ENCODE data around the gene EFNB2.

The EFNB2 gene

GRCh38 chr13:106479929-106480328, 55.5 kb downstream of the EFNB2 start:
- TF ChIP-seq TAF1 (IDR thresholded peaks at IDR 0.05; ENCODE audit: borderline replicate concordance, insufficient read depth, low read length): no peak
- TF ChIP-seq FOXP2 (optimal IDR thresholded peaks at IDR 0.05; ENCODE audit: borderline replicate concordance, extremely low read depth, extremely low read length, insufficient read depth): no peak
- TF ChIP-seq POLR2AphosphoS5 (IDR thresholded peaks at IDR 0.05; ENCODE audit: low read depth, low read length): no peak
- no peak for TF ChIP-seq REST (IDR thresholded peaks at IDR 0.05; ENCODE audit: insufficient read depth in 1 of 2, low read depth in 2 of 2, low read length in 2 of 2)
- TF ChIP-seq SIN3A (IDR thresholded peaks at IDR 0.05; ENCODE audit: borderline replicate concordance, insufficient read depth, low read length): no peak

GRCh38 chr13:106478116-106478515, 57.3 kb downstream of the EFNB2 start:
- TF ChIP-seq REST (IDR thresholded peaks at IDR 0.05; ENCODE audit: insufficient read depth in 1 of 2, low read depth in 2 of 2, low read length in 2 of 2) (no peak), FOXP2 (optimal IDR thresholded peaks at IDR 0.05; ENCODE audit: borderline replicate concordance, extremely low read depth, extremely low read length, insufficient read depth) (no peak), TAF1 (IDR thresholded peaks at IDR 0.05; ENCODE audit: borderline replicate concordance, insufficient read depth, low read length) (no peak), POLR2AphosphoS5 (IDR thresholded peaks at IDR 0.05; ENCODE audit: low read depth, low read length) (no peak), SIN3A (IDR thresholded peaks at IDR 0.05; ENCODE audit: borderline replicate concordance, insufficient read depth, low read length) (no peak)

- no peak for TF ChIP-seq POLR2AphosphoS5 (IDR thresholded peaks at IDR 0.05; ENCODE audit: low read depth, low read length)
- TF ChIP-seq TAF1 (IDR thresholded peaks at IDR 0.05; ENCODE audit: borderline replicate concordance, insufficient read depth, low read length): no peak
- no peak for TF ChIP-seq SIN3A (IDR thresholded peaks at IDR 0.05; ENCODE audit: borderline replicate concordance, insufficient read depth, low read length)
- no peak for TF ChIP-seq FOXP2 (optimal IDR thresholded peaks at IDR 0.05; ENCODE audit: borderline replicate concordance, extremely low read depth, extremely low read length, insufficient read depth)
- TF ChIP-seq REST (IDR thresholded peaks at IDR 0.05; ENCODE audit: insufficient read depth in 1 of 2, low read depth in 2 of 2, low read length in 2 of 2): no peak
Measured at GRCh38 chr13:106477303-106477702, 58.2 kb downstream of the EFNB2 start.

GRCh38 chr13:106475852-106476251, 59.6 kb downstream of the EFNB2 start:
- no peak for TF ChIP-seq TAF1 (IDR thresholded peaks at IDR 0.05; ENCODE audit: borderline replicate concordance, insufficient read depth, low read length)
- TF ChIP-seq FOXP2 (optimal IDR thresholded peaks at IDR 0.05; ENCODE audit: borderline replicate concordance, extremely low read depth, extremely low read length, insufficient read depth): no peak
- TF ChIP-seq POLR2AphosphoS5 (IDR thresholded peaks at IDR 0.05; ENCODE audit: low read depth, low read length): no peak
- TF ChIP-seq REST (IDR thresholded peaks at IDR 0.05; ENCODE audit: insufficient read depth in 1 of 2, low read depth in 2 of 2, low read length in 2 of 2): no peak
- no peak for TF ChIP-seq SIN3A (IDR thresholded peaks at IDR 0.05; ENCODE audit: borderline replicate concordance, insufficient read depth, low read length)

- TF ChIP-seq FOXP2 (optimal IDR thresholded peaks at IDR 0.05; ENCODE audit: borderline replicate concordance, extremely low read depth, extremely low read length, insufficient read depth): no peak
- TF ChIP-seq TAF1 (IDR thresholded peaks at IDR 0.05; ENCODE audit: borderline replicate concordance, insufficient read depth, low read length): no peak
- TF ChIP-seq SIN3A (IDR thresholded peaks at IDR 0.05; ENCODE audit: borderline replicate concordance, insufficient read depth, low read length): no peak
- no peak for TF ChIP-seq REST (IDR thresholded peaks at IDR 0.05; ENCODE audit: insufficient read depth in 1 of 2, low read depth in 2 of 2, low read length in 2 of 2)
- TF ChIP-seq POLR2AphosphoS5 (IDR thresholded peaks at IDR 0.05; ENCODE audit: low read depth, low read length): no peak
Measured at GRCh38 chr13:106474912-106475311, 60.5 kb downstream of the EFNB2 start.

All from PFSK-1 (cell line).